Measurements from ENCODE around the gene GRPEL2. TPM values are rescaled to one million over a fixed set of nuclear protein-coding genes. Genes with fewer than 3 reads are reported as not detected.

Gene GRPEL2
- total RNA-seq, 6 donors from 2014 or later, result 7.3 to 22.1 (median 12.9) TPM

DNA sequence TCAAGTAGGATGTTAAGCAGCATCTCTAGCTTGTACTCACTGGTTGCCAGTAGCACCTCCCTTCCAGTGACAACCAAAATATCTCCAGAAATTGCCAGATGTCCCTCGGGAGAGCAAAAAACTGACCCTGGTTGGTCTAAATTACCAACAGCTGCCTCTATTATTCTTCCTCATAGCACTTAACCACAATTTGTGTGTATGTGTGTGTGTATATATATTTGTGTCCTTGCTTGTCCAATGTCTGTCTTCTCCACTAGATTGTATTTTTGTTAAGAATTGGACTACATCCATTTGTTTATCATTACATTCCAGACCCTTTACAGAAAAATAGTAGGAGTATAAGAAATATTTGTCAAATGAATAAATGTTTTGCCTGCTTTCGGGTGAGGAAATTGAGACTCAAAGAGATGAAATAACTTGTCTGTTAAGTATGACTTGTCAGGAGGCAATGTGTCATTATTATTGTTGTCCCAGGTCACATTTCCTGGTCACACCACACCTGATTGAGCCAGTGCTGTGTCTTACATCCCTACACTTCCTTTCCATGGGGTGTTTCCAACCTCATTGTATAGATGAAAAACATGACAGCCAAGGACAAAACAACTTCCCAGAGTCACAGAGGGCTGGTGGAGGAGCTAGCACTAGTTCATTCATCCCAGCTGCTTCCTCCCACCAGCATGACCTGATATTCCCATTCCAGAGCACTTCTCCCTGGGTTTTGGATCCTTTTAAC is 11.4 kb upstream of the GRPEL2 start:
- H3K27ac ChIP-seq, result peak overlapping the region in 1 of 4 donors; percentile 14

DNA sequence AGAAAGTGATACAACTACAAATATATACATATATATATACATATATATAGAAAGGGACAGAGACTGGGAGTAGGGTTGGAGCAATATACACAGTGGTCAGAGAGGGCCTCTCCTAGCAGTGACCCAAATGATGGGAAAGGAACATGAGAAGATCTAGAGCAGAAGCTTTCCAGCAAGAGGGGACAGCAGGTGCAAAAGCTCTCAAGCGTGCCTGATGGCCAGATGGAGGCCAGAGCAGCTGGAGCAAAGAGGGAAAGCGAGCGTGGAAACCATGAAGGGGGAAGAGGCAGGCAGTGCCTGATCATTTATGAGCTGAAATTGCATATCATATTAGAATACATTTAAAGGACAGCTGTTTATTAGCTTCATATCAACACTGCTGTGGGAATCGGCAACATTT is 7.6 kb upstream of the GRPEL2 start:
- Histone ChIP-seq H3K36me3 (peaks cover 0 to 67% (median 5%) of the 10 kb centered on the region in 4 donors), H3K9me3 (no peaks in the 10 kb centered on the region), H3K27me3 (no peaks in the 10 kb centered on the region), H3K27ac (no peak overlapping the region), H3K4me3 (no peak overlapping the region), H3K4me1 (no peaks in the 10 kb centered on the region)
- 94% methylated on average over 4 of the region's 4 CpGs for WGBS, 2 donors
- no peak for DNase-seq
- TF ChIP-seq POLR2AphosphoS5 (IDR thresholded peaks at IDR 0.05) (no peak), EP300 (IDR thresholded peaks at IDR 0.05) (no peak)
- no peak for ATAC-seq (ENCODE audit: low FRiP score in 2 of 2)

More for the DNA sequence above, 11.4 kb upstream of the GRPEL2 start:
- H3K9me3 ChIP-seq, result no peaks in the 10 kb centered on the region
- 85 to 86% methylated on average over 2 of the region's 2 CpGs for WGBS, 2 donors
- peaks cover 0 to 67% (median 13%) of the 10 kb centered on the region in 4 donors for H3K36me3 ChIP-seq
- no peaks in the 10 kb centered on the region for H3K27me3 ChIP-seq
- DNase-seq (no peak), ATAC-seq (ENCODE audit: low FRiP score in 2 of 2) (no peak)
- TF ChIP-seq POLR2A (IDR thresholded peaks at IDR 0.05) (no peak), EP300 (IDR thresholded peaks at IDR 0.05) (no peak), POLR2AphosphoS5 (IDR thresholded peaks at IDR 0.05) (no peak)
- TF ChIP-seq, protein P1, sequence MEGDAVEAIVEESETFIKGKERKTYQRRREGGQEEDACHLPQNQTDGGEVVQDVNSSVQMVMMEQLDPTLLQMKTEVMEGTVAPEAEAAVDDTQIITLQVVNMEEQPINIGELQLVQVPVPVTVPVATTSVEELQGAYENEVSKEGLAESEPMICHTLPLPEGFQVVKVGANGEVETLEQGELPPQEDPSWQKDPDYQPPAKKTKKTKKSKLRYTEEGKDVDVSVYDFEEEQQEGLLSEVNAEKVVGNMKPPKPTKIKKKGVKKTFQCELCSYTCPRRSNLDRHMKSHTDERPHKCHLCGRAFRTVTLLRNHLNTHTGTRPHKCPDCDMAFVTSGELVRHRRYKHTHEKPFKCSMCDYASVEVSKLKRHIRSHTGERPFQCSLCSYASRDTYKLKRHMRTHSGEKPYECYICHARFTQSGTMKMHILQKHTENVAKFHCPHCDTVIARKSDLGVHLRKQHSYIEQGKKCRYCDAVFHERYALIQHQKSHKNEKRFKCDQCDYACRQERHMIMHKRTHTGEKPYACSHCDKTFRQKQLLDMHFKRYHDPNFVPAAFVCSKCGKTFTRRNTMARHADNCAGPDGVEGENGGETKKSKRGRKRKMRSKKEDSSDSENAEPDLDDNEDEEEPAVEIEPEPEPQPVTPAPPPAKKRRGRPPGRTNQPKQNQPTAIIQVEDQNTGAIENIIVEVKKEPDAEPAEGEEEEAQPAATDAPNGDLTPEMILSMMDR (IDR thresholded peaks at IDR 0.05), result no peak
- no peak overlapping the region for H3K4me3 ChIP-seq
- no peaks in the 10 kb centered on the region for H3K4me1 ChIP-seq

DNA sequence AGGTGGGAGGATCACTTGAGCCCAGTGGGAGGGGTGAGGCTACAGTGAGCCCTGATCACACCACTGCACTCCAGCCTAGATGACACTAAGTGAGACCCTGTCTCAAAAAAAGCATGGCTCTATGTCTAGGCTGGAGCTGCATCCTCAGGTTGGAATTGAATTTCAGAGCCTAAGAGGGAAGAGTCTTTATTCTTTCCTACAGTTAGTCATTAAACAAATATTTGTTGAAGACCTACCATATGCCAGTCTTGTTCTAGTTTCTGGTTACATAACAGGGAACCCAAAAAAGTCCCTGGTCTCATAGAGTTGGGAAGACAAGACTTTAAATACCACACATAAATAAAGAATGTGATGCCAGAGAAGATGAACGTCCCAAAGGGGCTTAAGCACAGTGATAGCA is 6.9 kb upstream of the GRPEL2 start:
- DNase-seq (no peak), ATAC-seq (ENCODE audit: low FRiP score in 2 of 2) (no peak)
- WGBS, 2 donors, result 72 to 83% methylated on average over 1 of the region's 1 CpG
- Histone ChIP-seq H3K27me3 (no peaks in the 10 kb centered on the region), H3K36me3 (peaks cover 0 to 61% (median 3%) of the 10 kb centered on the region in 4 donors), H3K4me1 (no peaks in the 10 kb centered on the region), H3K4me3 (no peak overlapping the region), H3K9me3 (no peaks in the 10 kb centered on the region), H3K27ac (no peak overlapping the region)
- TF ChIP-seq EP300 (IDR thresholded peaks at IDR 0.05), result no peak

DNA sequence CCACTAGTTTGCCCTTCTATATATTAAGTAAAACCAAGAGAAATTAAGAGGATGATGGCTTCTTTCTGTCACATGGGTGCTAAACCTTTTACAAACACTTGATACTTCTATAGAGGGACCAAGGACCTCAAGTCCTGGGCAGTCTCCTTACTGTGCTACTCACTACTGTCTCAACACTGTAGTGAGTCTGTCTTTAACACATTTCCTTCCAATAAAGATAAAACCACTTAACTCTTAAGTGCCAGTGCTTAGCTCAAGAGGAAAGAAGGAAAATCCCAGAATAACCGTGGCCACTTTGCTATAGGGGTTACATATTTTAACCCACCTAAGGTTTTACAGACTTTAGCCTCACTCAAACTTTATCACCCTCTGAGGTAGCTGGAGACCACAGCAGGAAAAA is 4.4 kb upstream of the GRPEL2 start:
- Histone ChIP-seq H3K4me3 (no peak overlapping the region), H3K27ac (no peak overlapping the region), H3K9me3 (no peaks in the 10 kb centered on the region), H3K36me3 (peaks cover 0 to 50% (median 3%) of the 10 kb centered on the region in 4 donors), H3K27me3 (no peaks in the 10 kb centered on the region), H3K4me1 (peaks cover 7 to 15% (median 10%) of the 10 kb centered on the region in 4 donors)
- WGBS, 2 donors, result 70 to 76% methylated on average over 1 of the region's 1 CpG
- DNase-seq (no peak), ATAC-seq (ENCODE audit: low FRiP score in 2 of 2) (no peak)
- TF ChIP-seq POLR2A (IDR thresholded peaks at IDR 0.05) (no peak), EP300 (IDR thresholded peaks at IDR 0.05) (no peak), POLR2AphosphoS5 (IDR thresholded peaks at IDR 0.05) (no peak)
- TF ChIP-seq, protein P1 (IDR thresholded peaks at IDR 0.05), result no peak

DNA sequence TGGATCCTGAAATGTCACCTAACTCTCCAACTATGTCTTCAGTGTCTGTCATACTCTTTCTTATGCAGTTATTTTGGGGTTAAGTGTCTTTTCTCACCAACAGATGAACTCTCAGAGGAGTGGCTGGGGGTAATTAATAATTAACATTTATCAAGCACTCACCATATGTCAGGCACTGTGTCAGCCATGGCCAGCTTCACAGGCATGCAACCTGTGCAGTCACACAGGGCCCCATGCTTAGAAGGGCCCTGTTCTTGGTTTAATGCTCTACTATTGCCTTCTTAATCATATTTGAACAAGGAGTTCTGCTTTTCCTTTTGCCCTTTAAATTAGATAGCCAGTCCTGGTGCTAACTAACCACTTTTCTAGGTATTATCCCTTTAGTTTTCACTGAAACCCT is 3.4 kb upstream of the GRPEL2 start:
- Histone ChIP-seq H3K27ac (no peak overlapping the region), H3K4me1 (peaks cover 14 to 19% (median 17%) of the 10 kb centered on the region in 4 donors), H3K27me3 (no peaks in the 10 kb centered on the region), H3K36me3 (peaks cover 0 to 41% (median 0%) of the 10 kb centered on the region in 4 donors), H3K4me3 (no peak overlapping the region), H3K9me3 (no peaks in the 10 kb centered on the region)
- TF ChIP-seq POLR2AphosphoS5 (IDR thresholded peaks at IDR 0.05) (no peak), EP300 (IDR thresholded peaks at IDR 0.05) (no peak), POLR2A (IDR thresholded peaks at IDR 0.05) (no peak)
- TF ChIP-seq, protein P1 (IDR thresholded peaks at IDR 0.05), result no peak
- DNase-seq (no peak), ATAC-seq (ENCODE audit: low FRiP score in 2 of 2) (no peak)

DNA sequence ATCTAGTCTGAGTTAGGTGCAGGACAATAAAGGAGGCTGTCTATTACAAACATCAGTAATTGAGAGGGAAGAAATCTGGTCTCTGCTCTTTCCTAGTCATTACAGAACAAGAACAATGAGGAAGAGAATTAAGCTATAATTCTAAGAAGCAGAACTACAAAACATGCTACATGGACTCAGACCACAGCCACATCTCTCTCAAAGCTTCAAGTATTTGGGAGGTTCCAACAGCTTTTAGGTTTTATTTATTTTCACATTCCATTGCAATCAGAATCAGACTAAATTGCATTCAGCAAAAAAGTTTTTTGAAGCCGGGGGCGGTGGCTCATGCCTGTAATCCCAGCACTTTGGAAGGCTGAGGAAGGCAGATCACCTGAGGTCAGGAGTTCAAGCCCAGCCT is 1.1 kb upstream of the GRPEL2 start:
- TF ChIP-seq POLR2A (IDR thresholded peaks at IDR 0.05) (no peak), POLR2AphosphoS5 (IDR thresholded peaks at IDR 0.05) (no peak), EP300 (IDR thresholded peaks at IDR 0.05) (no peak)
- TF ChIP-seq, protein P1 (IDR thresholded peaks at IDR 0.05), result no peak
- ATAC-seq (ENCODE audit: low FRiP score in 2 of 2) (no peak), DNase-seq (no peak)
- Histone ChIP-seq H3K36me3 (peaks cover 4 to 31% (median 7%) of the 10 kb centered on the region in 4 donors), H3K27me3 (no peaks in the 10 kb centered on the region), H3K4me3 (no peak overlapping the region), H3K4me1 (peaks cover 26 to 36% (median 32%) of the 10 kb centered on the region in 4 donors), H3K9me3 (no peaks in the 10 kb centered on the region), H3K27ac (peak overlapping the region in 3 of 4 donors; percentile 79 to 87 (median 86))
- 82 to 88% methylated on average over 2 of the region's 2 CpGs for WGBS, 2 donors

All from upper lobe of left lung (tissue), 6 donors.